Hypothalamus (tissue), 51 donors: ENCODE results near the gene GLYR1.

Experiments
- DNase-seq, 51 donors: peaks; one replicate each; lab custom pipeline; 2025; lab: John Stamatoyannopoulos, UW

The GLYR1 gene

GRCh38 chr16:4880006-4880580 lies 33.0 kb upstream of the GLYR1 start:
- no peak for DNase-seq

- DNase-seq, result no peak
Measured at GRCh38 chr16:4879049-4879448, 32.0 kb upstream of the GLYR1 start.

GRCh38 chr16:4877380-4877685 lies 30.2 kb upstream of the GLYR1 start:
- DNase-seq, result no peak

- no peak for DNase-seq
Measured at GRCh38 chr16:4876646-4877379, 29.7 kb upstream of the GLYR1 start.

GRCh38 chr16:4874666-4875065 lies 27.6 kb upstream of the GLYR1 start:
- DNase-seq, result no peak

- DNase-seq, result no peak
Measured at GRCh38 chr16:4873091-4873490, 26.0 kb upstream of the GLYR1 start.

- DNase-seq, result no peak
Measured at GRCh38 chr16:4871071-4871470, 24.0 kb upstream of the GLYR1 start.

DNA sequence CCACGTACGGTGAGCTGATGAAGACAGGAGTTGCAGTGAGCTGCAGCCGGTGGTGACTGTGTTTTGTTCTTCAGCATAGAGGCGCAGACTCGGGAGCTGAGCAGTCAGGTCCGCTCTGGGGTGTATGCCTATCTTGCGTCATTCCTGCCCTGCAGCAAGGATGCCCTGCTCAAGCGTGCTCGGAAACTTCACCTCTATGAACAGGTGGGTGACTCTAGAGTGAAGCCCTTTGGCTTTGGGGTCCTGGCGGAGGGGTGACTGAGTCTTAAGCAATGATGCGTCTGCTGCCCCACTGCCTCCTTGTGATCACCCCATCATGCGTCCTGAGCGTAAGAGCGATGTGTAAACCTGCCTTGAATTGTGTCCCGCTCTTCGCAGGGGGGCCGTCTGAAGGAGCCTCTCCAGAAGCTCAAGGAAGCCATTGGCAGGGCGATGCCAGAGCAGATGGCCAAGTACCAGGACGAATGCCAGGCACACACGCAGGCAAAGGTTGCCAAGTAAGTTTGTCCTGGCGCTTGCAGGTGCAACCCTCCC lies 23.1 kb upstream of the GLYR1 start:
- DNase-seq, result peak in 12 of 51 donors; percentile 14 to 61 (median 35)

DNA sequence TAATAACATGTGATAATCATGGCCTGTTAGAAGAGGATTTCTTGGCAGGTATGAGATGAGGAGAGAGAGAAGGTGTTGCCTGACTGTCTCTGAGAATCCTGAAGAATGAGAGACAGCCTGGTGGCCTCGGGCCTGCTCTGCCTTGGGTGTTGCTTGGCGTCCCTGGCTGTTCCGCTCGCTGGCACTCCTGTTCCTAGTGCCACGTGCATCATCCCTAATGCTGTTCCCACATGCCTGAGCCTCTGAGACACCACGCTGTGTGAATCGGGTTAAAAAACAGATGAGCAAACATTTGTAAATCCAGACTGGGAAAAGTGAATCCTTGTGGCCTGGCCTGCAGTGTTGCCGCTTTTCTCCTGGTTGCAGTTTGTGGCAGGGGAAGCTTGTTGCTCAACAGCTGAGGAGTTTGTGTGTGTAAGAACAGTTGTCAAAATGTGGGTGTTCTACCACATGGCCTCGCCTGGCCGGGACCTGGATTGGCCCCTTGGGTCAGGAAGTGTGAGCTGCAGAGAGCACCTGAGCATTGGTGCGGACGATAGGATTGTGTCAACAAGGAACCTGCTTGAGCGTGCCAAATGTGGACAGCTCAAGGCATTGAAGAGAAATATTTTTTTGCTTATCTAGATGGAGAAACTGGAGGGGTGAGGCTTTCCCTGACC lies 22.2 kb upstream of the GLYR1 start:
- DNase-seq, result peak in 1 of 51 donors; percentile 5

DNA sequence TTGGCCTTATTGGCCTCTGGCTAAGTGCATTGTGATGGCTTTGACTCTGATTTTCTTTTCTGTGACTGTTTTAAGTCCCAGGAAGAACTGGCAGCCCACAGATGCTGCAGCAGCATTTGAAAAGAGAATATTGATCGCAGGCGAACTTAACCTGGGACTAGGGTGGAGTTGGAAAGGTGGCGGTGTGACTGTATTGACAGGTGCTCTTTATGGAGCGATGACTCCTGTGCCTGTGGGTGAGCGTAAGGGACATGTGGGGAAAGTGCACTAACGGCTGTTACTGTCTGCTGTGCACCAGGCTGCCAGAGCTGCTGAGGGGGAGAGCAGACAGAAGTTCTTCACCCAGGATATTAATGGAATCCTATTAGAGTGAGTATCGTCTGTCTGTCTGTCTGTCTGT lies 21.4 kb upstream of the GLYR1 start:
- DNase-seq, result no peak

- no peak for DNase-seq
Measured at GRCh38 chr16:4868026-4868425, 20.9 kb upstream of the GLYR1 start.

DNA sequence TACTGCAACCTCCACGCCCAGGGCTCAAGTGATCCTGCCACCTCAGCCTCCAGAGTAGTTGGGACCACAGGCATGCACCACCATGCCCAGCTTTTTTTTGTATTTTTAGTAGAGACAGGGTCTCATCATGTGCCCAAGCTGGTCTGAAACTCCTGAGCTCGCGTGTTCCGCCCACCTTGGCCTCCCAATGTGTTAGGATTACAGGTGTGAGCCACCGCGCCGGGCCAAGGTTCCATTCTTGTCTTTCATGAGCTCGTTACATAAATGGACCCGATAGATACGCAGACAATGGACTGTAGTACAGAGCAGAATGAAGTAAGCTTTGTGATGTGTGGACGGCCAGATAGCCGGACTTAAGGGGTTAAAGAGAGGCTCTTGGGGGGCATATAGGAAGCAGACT lies 19.5 kb upstream of the GLYR1 start:
- no peak for DNase-seq

GRCh38 chr16:4865231-4865860 lies 18.3 kb upstream of the GLYR1 start:
- DNase-seq, result no peak

DNA sequence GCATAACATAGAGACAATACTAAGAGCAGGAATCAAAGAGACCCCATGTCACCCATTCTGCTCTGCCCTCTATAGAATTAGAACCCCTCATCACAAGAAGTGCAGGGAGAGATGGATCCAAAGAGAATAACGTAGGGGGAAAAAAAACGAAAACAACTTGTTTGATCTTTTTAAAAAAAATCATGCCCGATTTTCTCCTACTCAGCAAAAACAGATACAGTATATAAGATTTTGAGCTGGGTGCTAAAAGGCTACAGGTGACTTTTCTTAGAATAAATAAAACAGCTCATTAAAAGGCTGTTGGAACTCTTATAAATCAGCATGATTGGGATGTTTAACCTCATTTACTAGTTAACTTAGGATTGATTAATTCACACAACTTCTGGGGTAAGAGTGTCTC lies 17.6 kb upstream of the GLYR1 start:
- DNase-seq, result no peak

DNA sequence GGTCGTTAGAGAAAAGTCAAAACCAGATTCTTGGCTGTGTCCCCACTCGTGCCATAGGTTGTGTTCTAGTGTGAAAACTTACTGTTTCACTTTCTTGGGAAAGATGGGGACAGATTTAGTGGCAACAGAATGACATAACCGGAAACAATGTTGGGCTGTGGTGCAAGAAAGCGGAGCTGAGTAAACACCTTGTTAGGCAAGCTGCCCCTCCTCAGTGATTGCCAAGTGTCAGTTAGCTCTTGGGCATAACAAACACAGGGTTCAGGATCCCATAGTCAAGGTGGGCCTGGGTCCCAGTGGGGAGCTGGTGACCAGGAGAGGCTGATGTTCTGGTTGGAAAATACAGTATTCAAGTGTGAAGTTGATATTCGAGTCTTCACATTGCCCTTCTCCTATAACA lies 15.6 kb upstream of the GLYR1 start:
- DNase-seq, result no peak

- DNase-seq, result no peak
Measured at GRCh38 chr16:4860727-4861342, 13.7 kb upstream of the GLYR1 start.

- no peak for DNase-seq
Measured at GRCh38 chr16:4859900-4860255, 12.8 kb upstream of the GLYR1 start.

GRCh38 chr16:4859190-4859899 lies 12.3 kb upstream of the GLYR1 start:
- no peak for DNase-seq

DNA sequence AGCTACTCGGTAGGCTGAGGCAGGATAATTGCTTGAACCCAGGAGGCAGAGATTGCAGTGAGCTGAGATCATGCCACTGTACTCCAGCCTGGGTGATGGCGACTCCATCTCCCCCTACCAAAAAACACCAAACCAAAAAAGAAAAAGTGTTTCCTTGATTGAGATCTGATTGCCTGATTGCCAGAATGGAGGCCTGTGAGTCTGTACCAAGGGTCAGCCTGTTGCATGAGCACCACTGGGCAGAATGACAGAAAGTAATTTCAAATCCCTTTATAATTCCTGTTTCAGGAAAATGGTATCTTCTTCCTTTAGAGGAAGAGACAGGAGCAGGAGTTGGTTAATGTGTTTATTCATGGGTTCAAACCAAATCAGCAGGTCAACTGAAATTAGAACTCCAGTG lies 8.7 kb upstream of the GLYR1 start:
- no peak for DNase-seq

DNA sequence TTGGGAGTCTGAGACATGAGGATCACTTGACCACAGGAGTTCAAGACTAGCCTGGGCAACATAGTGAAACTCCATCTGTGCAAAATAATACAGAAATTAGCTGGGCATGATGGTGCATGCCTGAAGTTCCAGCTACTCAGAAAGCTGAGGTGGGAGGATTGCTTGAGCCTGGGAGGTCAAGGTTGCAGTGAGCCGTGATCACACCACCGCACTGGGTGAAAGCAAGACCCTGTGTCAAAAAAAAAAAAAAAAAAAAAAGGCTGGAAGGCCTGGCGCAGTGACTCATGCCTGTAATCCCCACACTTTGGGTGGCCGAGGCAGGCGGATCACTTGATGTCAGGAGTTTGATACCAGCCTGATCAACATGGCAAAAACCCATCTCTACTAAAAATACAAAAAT lies 8.3 kb upstream of the GLYR1 start:
- DNase-seq, result no peak
